HG03460 (cell line): ENCODE measurements around the gene MCM9.
"Not testable (repeated sequence)": the region's sequence is repeated elsewhere in the genome, so short reads cannot be mapped to it uniquely, and the experiment has no call there.

Experiments
- ATAC-seq: cut with Tn5 transposase; IDR thresholded peaks from one replicate; pipeline ENCODE4 v1.9.1; 2021; ENCODE audit not compliant: unreplicated experiment

MCM9 gene

GRCh38 chr6:118804091-118804490, 130.9 kb downstream of the MCM9 start:
- no peak for ATAC-seq

DNA sequence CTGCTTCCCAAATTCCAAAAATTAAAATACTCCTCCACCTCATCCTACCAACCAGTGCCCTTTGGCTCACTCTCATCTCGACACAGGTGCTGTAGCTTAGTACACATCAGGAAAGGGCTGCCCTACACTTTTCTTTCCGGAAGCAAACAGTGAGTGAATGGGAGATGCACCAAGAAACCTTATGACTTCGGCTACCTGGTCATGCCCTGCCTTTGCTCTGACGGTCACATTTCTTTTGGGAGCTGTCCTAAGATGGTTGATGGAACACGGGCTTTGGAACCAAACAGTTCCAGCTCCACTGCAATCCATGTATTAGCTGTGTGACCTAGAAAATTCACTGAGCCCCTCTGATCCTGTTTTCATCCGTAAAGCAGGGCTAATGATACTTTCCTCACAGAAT, 133.7 kb downstream of the MCM9 start:
- ATAC-seq = no peak

- peak; percentile 95 for ATAC-seq
Measured at GRCh38 chr6:118800394-118801071, 134.4 kb downstream of the MCM9 start.

DNA sequence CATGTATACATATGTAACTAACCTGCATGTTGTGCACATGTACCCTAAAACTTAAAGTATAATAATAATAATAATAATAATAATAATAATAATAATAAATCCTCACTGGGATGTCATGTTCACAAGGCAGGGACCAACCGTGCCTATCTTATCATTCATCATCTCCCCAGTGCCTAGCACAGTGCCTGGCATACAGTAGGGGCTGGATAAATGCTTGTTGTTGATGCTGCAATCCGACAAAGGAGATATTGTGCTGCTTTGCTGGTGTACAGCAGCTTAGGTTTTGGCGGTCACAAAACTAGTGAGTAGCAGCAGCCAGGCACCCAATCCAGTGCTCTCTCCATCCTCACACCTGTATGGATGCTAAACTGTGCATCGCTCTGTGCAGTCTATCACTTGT, 135.1 kb downstream of the MCM9 start:
- ATAC-seq = no peak

- not testable (repeated sequence) for ATAC-seq
Measured at GRCh38 chr6:118796548-118796947, 138.4 kb downstream of the MCM9 start.

GRCh38 chr6:118791499-118791898, 143.5 kb downstream of the MCM9 start:
- ATAC-seq = no peak

- ATAC-seq = no peak
Measured at GRCh38 chr6:118789954-118790353, 145.0 kb downstream of the MCM9 start.

GRCh38 chr6:118789419-118789818, 145.5 kb downstream of the MCM9 start:
- no peak for ATAC-seq

DNA sequence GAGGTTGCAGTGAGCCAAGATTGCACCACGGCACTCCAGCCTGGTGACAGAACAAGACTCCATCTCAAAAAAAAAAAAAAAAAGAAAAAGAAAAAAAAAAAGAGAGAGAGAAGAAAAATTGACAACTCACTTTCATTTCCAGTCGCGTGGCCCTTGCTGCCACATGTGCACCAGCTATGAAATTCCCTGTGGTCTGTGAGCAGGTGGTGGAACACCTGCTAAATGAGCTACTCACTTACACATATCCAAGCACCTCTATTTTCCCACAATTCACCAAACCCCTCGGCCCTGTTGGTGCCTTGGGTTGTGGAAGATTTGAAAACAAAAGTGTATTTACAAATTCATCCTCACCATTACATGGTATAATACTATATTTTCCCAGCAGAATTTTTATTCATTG, 146.3 kb downstream of the MCM9 start:
- ATAC-seq = no peak

DNA sequence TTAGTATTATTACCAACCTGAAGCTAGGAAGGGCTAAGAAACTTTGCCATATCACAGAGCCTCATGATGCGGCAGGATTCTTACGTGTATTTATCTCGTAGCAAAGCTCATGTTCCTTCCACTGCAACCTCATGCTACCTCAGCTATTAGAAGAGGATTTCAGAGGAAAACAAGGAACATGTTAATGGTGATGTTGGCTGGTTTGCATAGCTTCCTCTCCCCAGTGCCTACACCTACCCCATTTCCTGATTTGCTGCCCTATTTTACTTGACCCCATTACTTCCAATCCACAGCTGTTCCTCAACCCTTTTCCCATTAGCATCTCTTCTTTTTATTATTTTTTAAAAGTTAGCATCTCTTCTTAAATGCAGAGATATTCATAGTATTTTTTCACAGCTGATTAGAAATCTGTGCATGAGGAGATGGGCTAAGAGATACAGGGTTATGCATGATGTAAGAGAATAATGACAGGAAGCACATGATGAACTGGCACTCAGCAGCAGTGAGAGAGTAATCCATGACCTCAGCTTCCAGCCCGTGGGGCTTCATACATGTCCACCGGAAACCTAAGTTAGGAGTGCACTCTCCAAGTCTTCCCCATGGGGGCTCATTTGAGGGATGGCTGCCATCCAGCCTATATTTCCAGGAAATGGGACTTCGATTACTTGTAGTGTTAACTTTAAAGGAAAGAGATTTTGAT, 147.1 kb downstream of the MCM9 start:
- ATAC-seq = no peak

DNA sequence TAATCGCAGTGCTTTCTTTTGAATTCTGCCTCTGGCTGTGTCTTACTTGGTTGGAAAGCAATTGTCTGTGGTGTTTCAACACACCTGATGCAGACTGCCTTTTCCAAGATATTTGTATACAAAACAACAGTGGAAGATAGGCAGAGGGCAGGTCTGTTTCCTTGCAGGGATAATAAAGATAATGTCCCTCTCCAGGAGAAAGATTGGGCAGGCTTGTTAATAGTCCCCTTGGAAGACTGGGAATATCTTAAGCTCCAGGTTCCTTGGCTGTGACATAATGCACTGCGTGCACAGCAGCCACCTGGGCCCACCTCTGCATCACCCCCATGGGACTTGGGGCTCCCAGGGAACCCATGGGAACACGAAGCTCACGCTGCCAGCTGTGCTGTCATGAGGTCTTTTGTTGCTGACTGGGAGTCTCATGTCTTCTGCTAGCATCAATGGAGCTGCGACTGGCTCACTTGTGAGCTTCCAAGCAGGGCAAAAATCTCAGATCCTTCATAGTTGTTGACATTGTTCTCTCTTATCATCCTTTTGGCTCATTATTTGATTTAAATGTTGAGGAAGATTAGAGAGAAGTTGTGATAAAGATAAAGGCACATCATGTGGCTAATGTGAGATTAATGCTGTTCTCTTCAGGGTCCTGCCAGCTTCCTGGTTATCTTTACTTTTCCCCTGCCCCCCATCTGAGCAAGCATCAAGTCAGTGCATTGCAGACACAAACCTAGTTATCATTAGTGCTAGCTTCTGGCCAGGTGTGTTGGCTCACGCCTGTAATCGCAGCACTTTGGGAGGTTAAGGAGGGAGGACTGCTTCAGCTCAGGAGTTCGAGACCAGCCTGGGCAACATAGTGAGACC, 148.1 kb downstream of the MCM9 start:
- no peak for ATAC-seq

GRCh38 chr6:118785601-118786000, 149.4 kb downstream of the MCM9 start:
- no peak for ATAC-seq

DNA sequence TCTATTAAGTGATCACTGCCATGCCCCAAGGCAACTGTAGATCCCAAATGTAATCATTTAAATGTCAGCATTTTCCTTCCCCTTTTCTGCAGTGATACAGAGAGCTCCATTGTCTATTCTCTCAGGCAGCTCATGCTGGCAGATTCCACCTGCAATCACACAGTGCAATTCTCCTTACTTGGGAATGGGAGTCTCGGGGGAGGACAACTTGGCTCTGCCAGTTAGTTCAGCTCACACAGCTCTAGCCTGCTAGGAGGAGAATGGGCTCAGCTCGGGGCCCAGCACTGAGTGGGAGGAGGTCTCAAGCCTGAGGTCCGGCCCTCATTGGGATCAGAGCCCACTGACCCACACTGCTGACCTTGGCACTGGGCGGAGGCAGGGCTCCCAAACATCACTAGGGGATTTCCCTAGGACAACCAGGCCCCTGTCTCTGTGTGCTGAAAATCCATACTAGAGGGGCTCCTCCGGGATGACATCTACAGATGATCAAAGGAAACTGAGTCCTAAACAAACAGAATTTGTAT, 150.3 kb downstream of the MCM9 start:
- no peak for ATAC-seq

- ATAC-seq = no peak
Measured at GRCh38 chr6:118783931-118784550, 150.9 kb downstream of the MCM9 start.

- ATAC-seq = no peak
Measured at GRCh38 chr6:118782651-118783050, 152.3 kb downstream of the MCM9 start.

- ATAC-seq = no peak
Measured at GRCh38 chr6:118781897-118782296, 153.1 kb downstream of the MCM9 start.

- no peak for ATAC-seq
Measured at GRCh38 chr6:118780668-118781067, 154.3 kb downstream of the MCM9 start.

GRCh38 chr6:118776607-118777549, 158.1 kb downstream of the MCM9 start:
- ATAC-seq = peak; percentile 66

GRCh38 chr6:118775381-118775780, 159.6 kb downstream of the MCM9 start:
- ATAC-seq = no peak

GRCh38 chr6:118774581-118774980, 160.4 kb downstream of the MCM9 start:
- no peak for ATAC-seq
